OCI-M1 (cell line): ENCODE data around the gene TOR4A.
"Not testable (repeated sequence)": the region's sequence is repeated elsewhere in the genome, so short reads cannot be mapped to it uniquely, and the experiment has no call there.

Source experiments
- DNase-seq: peaks from one replicate; lab custom pipeline; 2025; lab: John Stamatoyannopoulos, UW

The TOR4A gene

GRCh38 chr9:137317718-137318511 lies 40.4 kb downstream of the TOR4A start:
- DNase-seq: no peak

GRCh38 chr9:137318602-137319001 lies 41.1 kb downstream of the TOR4A start:
- DNase-seq: no peak

DNA sequence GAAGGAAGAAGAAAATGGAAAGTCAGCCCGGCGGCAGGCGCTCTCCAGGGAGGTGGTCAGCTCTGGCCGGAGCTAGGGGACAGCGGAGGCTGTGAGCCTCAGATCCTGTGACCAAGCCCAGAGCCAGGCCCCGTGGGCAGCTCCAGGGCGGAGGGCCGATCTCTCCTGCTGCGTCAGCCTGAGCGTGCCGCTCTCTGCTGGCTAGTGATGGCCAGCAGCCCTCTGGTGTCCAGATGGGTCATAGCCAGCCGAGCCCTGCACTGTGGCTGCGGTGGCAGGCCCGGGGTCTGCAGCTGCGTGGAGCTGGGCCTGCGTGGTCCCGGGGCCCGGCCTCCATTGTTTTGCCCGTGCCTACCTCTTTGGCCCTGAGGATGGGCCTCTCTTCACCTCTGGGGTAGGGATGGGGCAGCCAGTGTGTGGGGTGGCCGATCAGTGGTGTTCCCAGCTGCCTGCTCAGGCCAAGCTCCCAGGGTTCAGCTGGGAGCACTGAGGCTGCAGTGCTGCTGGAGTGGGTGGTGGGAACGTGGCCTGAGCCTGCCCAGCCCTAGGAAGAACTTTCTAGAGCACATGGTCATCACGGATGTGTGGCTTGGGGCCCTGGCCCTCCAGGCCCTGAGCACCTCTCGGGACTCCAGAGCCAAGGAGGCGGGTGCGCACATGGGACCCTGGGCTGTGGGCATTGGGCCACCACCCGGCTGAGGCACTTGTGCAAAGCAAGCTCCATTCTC lies 41.6 kb downstream of the TOR4A start:
- no peak for DNase-seq

DNA sequence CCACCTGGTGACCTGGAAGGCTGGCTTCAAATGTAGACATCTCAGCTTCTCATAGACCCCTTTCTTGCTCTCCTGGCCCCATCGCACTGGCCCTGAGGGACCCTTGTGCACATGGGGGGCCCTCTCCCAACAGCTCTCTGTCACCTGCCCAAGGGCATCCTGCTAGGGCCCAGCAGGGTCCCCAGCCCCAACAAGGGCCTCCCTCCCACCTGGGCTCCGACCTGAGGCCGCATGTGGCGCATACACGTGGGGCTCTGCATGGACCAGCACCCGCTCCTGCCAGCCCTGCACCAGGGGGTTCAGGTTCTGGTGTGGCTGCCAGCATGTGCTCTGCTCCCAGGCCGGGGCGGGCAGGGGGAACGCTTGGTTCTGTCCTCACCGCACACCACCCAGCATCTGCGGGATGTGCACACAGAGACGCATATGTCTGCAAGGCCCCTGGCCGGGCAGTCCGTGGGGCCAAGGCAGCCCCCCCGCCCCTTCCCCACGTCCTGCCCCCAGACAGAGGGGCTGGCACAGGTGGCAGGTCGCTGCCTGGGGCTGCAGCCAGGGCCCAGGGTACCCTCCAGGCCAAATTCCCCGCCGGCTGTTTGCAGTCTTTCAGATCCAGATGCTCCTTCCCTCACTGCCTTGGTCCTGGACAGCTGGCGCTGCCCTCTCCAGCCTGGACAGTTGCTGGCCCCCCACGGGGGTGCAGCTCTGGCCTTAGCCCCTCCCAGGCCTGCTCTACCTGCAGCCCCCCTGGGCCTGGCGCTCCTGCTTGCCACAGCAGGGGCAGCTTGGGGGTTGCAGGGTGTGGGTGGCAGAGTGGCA lies 42.4 kb downstream of the TOR4A start:
- no peak for DNase-seq

- peak; percentile 9 for DNase-seq
These were observed 43.2 kb downstream of the TOR4A start for GRCh38 chr9:137320555-137321384.

GRCh38 chr9:137321726-137322361 lies 44.3 kb downstream of the TOR4A start:
- DNase-seq: no peak

DNA sequence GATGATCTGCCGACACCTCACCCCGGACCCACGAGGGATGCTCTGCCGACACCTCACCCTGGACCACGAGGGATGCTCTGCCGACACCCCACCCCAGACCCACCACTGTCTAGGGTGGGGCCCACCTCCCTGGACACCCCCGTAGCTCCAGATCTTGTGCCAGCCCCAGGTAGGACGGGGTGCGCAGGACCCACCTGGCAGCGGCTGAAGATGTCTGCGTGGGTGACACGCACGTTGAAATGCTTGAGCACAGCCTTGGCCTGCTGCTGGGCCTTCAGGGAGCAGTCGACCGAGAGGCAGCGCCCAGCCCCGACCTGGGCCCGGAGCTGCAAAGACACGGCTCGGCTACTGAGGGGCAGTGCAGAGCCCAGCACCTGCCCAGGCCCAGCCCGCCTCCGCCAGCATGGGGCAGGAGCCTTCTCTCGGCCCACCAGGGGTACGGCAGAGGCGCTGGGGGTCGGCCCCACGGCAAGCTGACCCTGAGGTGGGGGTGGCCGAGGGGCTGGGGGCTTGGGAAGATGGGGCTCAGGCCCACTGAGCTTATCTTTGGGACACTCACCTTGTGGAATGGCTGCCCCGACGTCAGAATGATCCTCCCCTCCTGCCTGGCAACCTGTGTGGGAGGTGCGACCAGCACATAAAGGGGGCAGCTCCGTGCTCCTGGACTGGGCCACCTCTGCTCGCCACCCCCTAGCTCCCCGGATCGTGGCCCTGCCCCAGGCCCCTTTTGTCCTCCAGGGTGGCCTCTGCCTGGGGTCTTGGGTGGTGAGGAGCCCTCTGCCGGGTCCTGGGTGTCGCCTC lies 46.2 kb downstream of the TOR4A start:
- DNase-seq: no peak

DNA sequence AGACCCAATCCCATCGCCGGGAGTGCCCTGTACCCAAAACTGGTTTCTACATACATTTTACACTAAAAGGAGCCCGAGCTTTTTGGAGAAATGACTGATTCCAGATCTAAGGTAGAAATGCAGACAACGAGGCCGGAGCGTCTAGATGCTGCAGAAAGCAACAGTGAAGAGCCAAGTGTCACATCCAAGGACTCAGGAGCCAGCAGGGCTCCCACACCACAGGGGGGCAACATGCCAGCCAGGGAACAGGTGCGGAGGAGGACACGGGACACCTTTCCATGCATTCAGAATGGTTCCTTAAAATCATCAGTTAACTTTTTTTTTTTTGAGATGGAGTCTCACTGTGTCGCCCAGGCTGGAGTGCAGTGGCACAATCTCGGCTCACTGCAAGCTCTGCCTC lies 47.6 kb downstream of the TOR4A start:
- no peak for DNase-seq

GRCh38 chr9:137325799-137326198 lies 48.3 kb downstream of the TOR4A start:
- DNase-seq: no peak

- DNase-seq: no peak
These were observed 49.0 kb downstream of the TOR4A start for GRCh38 chr9:137326445-137327065.

DNA sequence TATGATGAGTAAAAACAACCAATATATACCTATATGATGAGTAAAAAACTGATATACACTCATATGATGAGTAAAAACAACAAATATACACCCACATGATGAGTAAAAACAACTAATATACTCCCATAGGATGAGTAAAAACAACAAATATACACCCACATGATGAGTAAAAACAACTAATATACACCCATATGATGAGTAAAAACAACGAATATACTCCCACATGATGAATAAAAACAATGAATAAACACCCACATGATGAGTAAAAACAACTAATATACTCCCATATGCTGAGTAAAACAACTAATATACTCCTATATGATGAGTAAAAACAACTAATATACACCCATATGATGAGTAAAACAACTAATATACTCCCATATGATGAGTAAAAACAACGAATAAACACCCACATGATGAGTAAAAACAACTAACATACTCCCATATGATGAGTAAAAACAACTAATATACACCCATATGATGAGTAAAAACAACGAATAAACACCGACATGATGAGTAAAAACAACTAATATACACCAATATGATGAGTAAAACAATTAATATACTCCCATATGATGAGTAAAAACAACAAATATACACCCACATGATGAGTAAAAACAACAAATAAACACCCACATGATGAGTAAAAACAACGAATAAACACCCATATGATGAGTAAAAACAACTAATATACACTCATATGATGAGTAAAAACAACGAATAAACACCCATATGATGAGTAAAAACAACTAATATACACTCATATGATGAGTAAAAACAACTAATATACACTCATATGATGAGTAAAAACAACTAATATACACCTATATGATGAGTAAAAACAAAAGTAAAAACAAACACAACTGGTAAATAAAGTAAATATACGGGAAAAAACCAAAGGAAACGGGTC lies 50.4 kb downstream of the TOR4A start:
- DNase-seq: not testable (repeated sequence)

GRCh38 chr9:137329590-137329989 lies 52.1 kb downstream of the TOR4A start:
- DNase-seq: not testable (repeated sequence)

- no peak for DNase-seq
These were observed 53.2 kb downstream of the TOR4A start for GRCh38 chr9:137330689-137331088.

DNA sequence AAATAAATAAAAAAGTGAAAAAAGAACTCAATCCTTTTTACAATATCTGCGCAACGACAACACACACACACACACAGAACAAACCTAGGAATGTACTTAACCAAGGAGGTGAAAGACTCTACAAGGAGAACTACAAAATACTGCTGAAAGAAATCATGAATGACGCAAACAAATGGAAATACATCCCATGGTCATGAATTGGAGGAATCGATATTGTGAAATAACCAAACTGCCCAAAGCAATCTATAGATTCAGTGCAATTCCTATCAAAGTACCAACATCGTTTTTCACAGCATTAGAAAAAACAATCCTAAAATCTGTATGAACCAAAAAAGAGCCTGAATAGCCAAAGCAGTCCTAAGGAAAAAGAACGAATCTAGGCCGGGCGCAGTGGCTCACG lies 54.4 kb downstream of the TOR4A start:
- no peak for DNase-seq
